GM21360 (cell line): ENCODE measurements around the gene ERBB4.
"Not testable (repeated sequence)": the region's sequence is repeated elsewhere in the genome, so short reads cannot be mapped to it uniquely, and the experiment has no call there.

Experiments
- ATAC-seq: cut with Tn5 transposase; IDR thresholded peaks from one replicate; pipeline ENCODE4 v1.9.1; 2021; ENCODE audit warnings: mild to moderate bottlenecking, moderate library complexity; ENCODE audit not compliant: unreplicated experiment

The ERBB4 gene

DNA sequence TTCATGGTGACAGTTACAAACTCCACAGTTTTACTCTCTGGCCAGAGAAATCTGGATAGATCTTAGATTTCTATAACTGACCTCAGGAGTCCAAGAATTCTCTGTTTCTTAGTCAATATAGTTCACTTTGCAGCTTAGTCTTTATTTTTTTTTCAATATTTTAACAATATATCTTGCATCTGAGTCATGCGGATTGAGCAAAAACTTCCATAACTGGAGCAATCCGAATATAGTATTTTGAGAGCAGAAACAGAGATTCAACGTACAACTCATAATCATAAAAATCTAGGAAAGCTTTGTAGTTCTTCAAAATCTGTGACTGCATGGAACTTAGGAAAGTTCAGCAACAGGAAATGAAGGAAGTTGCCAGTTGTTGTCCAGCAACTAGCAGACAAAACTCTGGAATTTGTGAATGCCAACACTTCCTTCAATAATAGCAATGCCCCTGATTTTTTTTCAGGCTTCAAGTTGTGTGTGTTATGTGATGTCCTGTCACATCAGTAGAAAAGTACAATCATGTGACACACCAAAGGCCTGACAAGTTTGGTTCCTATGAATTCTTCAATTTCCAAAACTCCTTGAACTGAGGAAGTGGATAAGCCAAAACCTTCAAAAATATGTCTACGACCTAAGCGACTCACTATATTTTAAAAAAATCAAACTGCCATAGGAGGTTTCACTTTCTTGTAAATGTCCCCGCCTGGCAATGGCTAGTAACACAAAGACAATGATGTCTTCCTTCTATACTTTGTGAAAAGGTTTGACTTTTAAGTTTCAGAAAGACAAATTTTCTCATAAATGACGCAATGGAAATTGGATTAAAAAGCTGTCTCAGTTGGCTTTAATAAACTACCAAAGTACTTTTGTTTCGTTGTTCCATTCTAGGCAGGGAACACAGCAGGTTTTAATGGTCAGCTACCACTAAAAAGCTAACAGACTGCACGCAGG is 510.6 kb downstream of the ERBB4 start:
- ATAC-seq, result no peak

DNA sequence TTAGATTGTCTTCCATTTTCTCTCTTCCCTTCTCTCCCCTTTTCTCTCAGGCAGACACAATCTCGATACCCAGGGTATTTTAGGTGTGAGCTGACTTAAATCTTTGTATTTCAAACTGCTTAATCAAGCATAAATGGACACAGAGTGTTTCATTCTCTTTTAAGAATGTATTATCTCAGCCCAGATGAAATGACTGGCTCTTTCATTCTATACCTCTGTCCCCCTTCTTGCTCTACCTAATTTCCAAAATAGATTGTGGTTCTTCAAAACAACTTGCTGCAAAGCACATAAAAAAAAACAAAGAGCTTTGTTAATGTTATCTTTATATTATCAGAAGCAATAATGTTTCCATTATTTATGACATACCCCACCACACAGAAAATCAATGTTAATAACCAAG is 514.6 kb downstream of the ERBB4 start:
- ATAC-seq, result no peak

DNA sequence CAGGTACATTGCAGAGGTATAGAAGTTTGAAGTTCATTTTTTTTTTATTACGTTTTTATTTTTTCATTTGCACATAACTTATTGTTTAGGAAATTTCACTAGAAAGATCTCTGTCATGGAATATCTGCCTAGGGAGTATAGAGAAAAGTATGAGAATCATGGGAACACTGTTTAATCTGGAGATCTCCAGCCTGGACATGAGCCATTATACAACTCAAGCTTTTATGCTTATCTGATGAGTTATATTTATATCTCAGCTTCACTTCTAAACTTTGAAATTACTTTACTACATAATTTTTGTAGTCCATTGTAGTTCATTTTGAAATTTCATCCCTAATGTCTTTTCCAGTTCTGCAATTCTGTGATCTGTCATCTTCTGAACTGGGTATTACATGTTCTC is 515.6 kb downstream of the ERBB4 start:
- no peak for ATAC-seq

DNA sequence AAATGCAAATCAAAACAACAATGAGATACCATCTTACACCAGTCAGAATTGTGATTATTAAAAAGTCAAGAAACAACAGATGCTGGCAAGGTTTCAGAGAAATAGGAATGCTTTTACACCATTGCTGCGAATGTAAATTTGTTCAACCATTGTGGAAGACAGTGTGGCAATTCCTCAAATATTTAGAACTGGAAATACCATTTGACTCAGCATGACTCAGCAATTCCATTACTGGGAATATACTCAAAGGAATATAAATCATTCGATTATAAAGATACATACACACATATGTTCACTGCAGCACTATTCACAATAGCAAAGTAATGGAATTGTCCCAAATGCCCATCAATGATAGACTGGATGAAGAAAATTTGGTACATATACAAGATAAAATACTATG is 516.7 kb downstream of the ERBB4 start:
- ATAC-seq, result no peak

DNA sequence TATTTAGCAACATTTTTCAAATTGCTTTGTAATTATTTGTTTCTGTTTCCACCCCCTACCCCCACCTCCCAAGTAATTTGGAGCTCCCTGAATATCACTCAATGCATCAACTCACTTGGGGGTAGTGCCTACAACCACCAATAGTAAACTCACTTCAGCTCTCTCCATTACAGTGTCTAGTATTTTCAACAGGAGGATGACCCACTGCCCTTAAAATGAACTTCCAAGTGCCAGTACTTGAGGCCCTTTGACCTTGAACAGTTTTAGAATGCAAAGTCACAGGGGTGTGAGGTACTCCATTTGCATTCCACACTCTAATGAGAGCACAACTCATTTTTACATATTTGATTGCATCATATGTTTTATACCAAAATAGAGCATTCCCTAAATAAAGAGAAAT is 523.0 kb downstream of the ERBB4 start:
- ATAC-seq, result no peak

DNA sequence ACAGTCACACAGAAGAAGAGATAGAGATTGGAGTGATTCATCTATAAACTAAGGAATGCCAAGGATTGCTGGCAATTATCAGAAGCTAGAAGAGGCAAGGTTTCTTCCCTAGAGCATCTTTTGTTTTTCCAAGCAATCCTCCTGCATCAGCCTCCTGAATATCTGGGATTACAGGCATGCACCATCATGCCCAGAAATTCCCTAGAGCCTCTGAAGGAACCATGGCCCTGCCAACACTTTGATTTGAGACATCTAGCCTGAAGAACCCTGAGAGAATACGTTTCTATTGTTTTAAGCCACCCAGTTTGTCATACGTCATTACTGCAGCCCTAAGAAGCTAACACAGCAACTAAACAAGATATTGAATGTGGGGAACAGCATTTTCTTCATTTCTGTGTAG is 525.0 kb downstream of the ERBB4 start:
- no peak for ATAC-seq

DNA sequence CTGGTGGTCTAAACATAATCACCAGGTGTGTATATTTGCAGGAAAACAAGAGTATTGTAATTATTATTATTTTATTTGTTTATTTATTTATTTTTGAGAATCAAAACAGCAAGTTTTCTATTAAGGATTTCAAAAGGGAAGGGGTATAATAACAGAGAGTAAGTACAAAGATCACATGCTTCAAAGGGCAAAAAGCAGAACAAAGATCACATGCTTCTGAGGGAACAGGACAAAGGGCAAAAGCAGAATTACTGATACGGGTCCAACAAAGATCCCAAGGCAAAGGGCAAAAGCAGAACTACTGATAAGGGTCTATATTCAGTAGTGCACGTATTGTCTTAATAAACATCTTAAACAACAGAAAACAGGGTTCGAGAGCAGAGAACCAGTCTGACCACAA is 528.3 kb downstream of the ERBB4 start:
- ATAC-seq, result not testable (repeated sequence)

DNA sequence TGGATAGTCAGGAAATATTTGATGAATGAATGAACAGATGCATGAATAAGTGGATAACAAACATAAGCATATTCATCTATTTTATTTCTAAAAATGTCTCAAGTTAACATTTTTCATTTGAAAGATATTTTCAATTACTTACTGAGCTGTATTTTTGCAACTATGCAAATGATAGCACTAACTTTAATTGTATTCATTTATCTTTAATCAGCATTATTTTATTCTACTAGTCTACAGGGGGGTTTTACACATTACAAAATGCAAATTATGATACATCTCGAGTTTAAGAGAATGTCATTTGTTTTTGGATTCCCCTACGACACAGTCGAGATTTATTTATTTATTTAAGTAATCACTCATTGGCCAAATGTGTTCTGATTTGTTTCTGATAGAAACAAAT is 530.6 kb downstream of the ERBB4 start:
- no peak for ATAC-seq

DNA sequence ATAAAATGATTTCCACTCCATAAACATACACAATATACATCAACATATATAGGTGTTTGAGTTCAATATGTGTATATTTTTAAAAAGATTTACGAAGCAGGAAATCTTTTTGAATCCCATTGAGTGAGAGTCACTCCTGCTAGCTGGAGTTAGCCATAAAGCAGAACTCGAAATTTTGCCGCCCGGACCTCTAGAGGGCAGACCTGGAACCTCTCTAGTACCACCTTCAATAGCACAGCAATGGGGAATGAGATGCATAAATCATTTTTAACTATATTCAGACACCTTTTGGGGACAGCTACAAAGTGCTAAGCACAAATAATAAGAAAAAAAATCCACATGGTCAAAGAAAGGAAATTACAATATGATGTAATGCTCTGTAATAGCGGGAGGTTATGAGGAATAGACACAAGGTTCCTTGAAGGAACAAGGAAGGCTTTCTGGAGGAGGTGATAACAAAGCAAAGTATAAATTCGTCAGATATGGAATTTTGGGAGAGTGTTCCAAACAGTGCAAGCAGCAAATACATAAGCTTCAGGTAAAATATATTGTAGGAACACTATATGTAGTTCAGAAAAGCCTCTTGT is 533.4 kb downstream of the ERBB4 start:
- peak; percentile 86 for ATAC-seq

DNA sequence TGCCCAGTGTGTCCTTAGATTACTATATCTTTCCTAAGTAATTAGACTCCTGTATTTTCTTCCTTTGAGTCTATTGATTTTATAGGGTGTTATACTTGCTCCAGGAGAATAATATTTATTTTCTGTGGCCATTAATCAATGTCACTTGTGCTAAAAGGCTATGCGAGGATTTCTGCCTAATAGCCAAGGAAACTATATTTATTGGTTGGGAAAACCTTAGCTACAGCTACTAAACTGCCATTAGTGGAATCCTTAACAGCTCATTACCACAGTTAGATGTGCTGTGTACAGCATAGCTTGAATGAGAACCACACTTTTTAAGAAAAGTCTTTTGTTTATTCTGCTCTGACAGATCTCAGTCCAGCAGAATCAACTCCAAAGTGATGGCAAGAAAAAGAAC is 537.3 kb downstream of the ERBB4 start:
- ATAC-seq, result no peak

DNA sequence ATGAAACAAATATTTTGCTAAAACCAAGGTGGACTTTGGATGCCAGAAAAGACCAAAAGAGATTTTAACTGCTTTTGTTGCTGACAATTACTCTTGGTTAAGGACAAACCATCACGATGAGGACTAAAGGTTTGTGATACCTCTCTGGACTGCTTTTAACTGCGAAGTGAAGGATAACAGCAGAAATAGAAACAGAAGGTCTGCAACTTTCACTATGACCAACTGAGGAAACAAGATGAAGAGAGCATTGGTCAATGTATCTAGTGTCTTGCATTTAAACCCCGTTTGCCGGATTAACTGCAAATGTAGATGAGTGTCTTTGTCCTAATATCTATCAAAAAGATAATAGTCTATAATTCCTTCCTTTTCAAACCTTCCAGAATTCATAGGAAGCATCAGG is 541.7 kb downstream of the ERBB4 start:
- ATAC-seq, result no peak

DNA sequence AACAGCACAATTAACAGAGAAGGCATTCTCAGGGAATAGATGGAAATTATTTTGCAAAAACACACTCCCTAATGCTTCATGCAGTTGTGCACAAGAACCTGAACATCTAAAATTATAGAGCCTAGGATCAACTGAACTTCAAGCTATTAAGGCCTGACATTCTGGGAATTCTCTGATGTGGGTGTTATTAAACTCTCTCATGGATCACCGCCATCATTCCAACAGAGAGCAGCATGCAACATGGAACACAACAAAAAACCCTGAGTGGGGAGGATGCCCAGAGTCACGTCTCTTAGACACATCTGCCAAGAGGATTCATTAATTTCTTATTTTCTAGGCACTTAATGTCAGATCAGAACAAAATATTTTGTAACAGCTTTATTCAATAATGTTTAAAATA is 543.8 kb downstream of the ERBB4 start:
- ATAC-seq, result no peak

DNA sequence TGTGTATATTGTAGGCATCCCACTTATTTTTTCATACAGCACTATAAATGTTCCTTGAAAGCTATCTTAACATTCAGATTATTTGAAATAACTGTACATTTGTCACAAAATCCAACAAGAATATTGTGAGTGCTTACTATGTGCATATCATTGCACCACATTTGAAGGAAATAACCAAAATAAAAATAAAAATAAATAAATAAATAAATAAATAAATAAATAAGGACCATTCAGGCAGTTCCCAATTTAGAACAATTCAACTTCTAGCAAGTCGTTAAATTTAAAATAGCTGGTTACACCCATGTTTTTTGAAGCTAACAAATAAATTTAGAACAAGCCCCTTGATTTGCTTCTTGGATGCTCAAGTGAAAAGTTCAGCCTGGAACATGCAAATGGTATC is 548.3 kb downstream of the ERBB4 start:
- no peak for ATAC-seq

DNA sequence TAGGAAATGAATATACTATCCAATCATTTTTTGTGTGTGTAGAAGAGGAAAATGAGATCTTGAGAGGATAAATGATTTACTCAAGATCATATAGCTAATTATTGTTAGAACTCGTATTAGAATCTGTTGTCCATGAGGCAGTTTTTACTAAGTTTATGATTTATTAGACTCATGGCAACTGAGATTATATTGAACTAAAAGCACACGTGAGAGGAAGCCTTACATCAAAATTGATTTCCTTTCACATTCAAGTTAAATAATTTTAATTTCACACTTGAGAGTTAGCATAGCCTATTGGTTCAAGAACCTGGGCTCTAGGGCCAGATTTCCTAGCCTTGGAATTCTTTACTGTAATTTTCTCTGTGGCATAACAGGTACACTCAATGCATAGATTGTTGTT is 552.3 kb downstream of the ERBB4 start:
- no peak for ATAC-seq

DNA sequence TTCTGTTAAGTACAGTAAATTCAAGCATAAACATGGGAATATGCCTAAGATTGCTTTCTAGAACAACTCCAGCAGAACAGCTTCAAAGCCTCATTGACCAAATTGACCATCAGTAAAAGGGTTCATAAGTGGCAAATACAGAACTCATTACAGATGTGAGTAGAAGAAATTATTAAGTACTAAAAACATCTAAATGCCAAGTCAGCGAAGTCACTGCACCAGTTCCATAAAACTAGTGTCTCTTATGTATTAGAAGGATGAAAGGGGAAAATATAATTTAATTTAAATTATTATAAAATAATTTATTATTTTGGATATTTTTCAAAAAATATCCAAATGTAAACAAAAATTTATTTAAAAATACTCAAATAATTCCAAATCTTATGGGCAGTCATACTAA is 553.2 kb downstream of the ERBB4 start:
- ATAC-seq, result no peak

DNA sequence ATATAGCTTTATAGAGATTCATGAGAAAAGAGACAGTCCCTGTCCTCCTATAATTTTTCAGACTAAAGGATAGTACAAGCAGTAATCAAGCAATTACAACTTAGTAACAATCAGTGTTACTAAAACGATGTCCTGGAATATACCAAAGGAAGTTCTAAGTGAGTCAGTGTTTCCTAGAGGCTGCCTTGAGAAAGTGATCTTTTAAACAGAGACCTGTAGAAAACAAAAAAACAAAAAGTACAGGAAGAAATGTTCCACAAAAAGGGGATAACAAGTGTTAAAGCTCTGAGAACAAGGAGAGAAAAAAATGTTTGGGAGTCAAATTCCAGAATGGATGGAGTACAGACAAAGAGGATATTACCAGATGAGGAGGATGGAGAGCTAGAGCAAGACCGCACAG is 556.4 kb downstream of the ERBB4 start:
- no peak for ATAC-seq

DNA sequence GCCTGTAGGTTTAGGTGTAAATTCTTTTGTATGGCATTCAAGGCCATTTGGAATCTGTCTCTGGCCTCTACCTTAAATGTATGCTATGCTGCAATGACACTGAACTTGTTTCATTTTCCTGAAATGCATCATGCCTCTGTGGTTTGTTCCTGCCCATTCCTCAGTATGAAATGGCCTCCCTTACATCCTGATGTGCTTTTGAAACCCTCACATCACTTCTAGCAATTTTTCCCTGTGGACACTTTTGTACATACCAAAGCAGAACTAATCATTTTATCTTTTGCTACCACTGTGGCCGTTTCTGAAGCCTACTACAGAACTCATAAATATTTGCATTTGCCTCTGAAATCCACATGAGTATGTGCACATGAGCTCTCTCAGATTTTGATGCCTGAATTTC is 557.2 kb downstream of the ERBB4 start:
- ATAC-seq, result no peak

DNA sequence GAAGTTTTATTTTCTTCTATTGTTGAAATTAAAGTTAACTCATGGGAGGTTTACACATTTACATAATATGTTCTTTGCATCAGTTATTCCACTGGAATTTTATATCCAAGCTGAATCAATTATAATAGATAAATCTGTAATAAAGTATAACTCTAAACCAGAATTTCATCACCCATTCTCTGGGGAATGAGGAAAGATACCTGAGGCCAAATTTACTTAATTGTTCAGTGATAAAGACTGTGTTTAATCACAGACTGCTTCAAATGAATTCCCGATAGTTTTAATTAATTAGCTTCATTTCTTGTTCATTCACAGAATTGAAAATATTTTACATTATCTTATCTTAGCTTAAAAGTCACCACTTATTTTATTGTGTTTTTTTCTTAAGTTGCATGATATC is 562.5 kb downstream of the ERBB4 start:
- ATAC-seq, result no peak

DNA sequence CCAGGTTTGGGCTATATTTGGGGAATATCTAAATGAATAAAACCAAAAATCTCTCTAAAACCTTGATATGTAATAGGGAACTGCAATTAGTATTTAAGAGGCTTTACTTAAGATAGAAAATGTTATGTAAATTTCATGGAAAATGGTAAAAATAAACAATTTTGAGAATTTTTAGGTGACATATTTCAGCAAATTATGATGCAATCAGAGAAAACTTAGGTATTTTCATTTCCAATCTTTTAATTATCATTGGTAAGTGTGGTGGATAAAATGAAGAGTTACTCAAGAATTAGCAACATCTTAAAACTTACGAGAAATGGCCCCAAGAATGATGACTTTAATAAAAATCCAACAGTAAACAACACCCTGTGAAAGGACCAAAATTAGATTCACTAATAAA is 571.4 kb downstream of the ERBB4 start:
- ATAC-seq, result no peak

DNA sequence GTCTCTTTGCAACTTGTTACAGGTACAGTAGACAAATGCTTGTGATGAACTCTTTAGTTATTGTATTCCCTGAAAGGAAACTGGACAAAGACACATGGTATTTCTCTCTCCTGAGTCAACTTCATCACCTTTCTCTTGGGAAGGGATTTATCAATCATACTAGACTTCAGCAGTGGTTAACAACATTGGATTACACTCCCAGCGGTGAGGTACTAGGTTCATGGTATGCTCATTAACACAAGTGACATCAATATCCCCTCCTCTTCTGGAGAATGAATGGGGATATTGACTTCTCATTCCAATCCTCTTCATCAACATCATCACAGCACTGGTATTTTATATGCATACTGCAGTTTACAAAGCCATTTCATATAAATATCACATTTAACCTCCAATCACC is 574.6 kb downstream of the ERBB4 start:
- ATAC-seq, result no peak

DNA sequence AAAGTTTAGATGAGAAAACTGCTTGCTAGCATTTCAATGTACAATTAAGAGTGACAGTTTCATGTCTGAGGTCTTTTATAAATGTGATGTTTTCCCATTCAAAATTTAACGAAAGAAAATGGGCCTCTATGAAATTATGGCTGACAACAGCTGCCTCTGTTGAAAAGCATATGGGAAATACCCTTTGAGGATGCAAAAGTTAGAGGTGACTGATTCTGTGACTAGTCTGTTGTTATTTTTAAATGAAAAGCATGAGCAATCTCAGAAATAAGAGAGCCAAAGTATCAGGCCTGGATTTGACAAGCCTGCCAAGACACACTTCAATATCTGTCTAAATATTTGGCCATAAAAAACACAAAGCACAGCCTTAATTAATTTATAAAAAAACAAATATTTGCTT is 580.8 kb downstream of the ERBB4 start:
- peak; percentile 99 for ATAC-seq

DNA sequence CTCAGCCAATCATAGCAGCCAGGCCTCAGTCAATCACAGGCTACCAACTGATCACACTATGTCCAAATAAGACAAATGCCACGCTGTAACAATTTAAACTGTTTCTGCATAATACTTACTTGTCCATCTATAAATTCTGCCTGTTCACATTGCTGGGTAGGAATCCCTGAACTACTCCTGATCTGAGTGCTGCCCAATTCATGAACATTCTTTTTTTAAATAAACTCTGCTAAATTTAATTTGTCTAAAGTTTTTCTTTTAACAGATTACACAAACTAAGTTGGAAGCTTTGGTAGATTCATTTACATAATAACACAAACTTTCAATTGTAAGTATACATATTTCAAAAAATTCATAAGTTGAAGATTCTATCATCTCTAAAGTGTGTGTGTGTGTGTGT is 583.0 kb downstream of the ERBB4 start:
- ATAC-seq, result no peak

DNA sequence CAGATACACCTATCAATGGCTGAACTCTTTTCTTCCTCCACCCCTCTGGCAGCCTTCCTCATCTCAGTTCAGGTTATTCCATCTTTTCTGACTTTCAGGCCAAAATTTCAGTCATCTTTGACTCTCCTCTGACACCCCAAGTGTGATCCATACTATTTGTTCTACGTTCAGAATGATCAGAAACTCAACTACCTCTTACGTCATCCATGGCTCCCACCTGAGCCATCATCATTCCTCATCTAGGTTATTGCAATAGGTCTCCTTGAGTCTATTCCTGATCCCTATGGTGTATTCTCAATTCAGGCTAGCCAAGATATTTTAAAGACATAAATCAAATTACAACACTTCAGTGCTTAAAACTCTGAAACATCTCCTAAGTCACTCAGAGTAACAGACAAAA is 589.7 kb downstream of the ERBB4 start:
- no peak for ATAC-seq
